BE2C (cell line): Measurements from ENCODE around the gene ACSF2.

Source experiments
- DNase-seq: peaks from one replicate; pipeline ENCODE4 v3.0.0-alpha.2; 2020
- H3K27me3 ChIP-seq: fragments of 250-450 bp; sonication (Bioruptor Pico); 2 replicates; pipeline ENCODE4 v1.5.1; 2020; ENCODE audit warnings: mild to moderate bottlenecking
- H3K36me3 ChIP-seq: fragments of 250-450 bp; sonication (Bioruptor Pico); 2 replicates; pipeline ENCODE4 v1.5.1; 2020; ENCODE audit warnings: mild to moderate bottlenecking
- H3K4me1 ChIP-seq: fragments of 250-450 bp; sonication (Bioruptor Pico); 2 replicates; pipeline ENCODE4 v1.5.1; 2020
- H3K4me3 ChIP-seq: 2 replicates; pipeline ENCODE4 v1.5.1; 2011; ENCODE audit warnings: low read depth, low read length
- H3K9me3 ChIP-seq: fragments of 250-450 bp; sonication (Bioruptor Pico); 2 replicates; pipeline ENCODE4 v1.5.1; 2020
- CTCF ChIP-seq: IDR thresholded peaks from 2 replicates; pipeline ENCODE4 v1.5.1; 2012; ENCODE audit warnings: mild to moderate bottlenecking, low read depth, low read length

ACSF2 gene

GRCh38 chr17:50458701-50459676, 33.0 kb downstream of the ACSF2 start:
- Histone ChIP-seq H3K36me3 (no peaks in the 10 kb centered on the region), H3K4me1 (no peaks in the 10 kb centered on the region; the same call in 1 of the 2 replicates), H3K9me3 (no peaks in the 10 kb centered on the region), H3K27me3 (no peaks in the 10 kb centered on the region), H3K4me3 (no peak overlapping the region)
- no peak for TF ChIP-seq CTCF
- no peak for DNase-seq

- H3K27me3 ChIP-seq: no peaks in the 10 kb centered on the region
- no peaks in the 10 kb centered on the region; the same call in 1 of the 2 replicates for H3K4me1 ChIP-seq
- TF ChIP-seq CTCF: no peak
- H3K9me3 ChIP-seq: no peaks in the 10 kb centered on the region
- DNase-seq: no peak
- no peaks in the 10 kb centered on the region for H3K36me3 ChIP-seq
- H3K4me3 ChIP-seq: no peak overlapping the region
Measured at GRCh38 chr17:50459756-50460155, 33.7 kb downstream of the ACSF2 start.

GRCh38 chr17:50460831-50461526, 35.0 kb downstream of the ACSF2 start:
- Histone ChIP-seq H3K4me1 (no peaks in the 10 kb centered on the region; the same call in 1 of the 2 replicates), H3K36me3 (no peaks in the 10 kb centered on the region), H3K27me3 (no peaks in the 10 kb centered on the region), H3K4me3 (no peak overlapping the region), H3K9me3 (no peaks in the 10 kb centered on the region)
- TF ChIP-seq CTCF: no peak
- DNase-seq: no peak

- TF ChIP-seq CTCF: no peak
- DNase-seq: no peak
- H3K27me3 ChIP-seq: peaks cover 5% of the 10 kb centered on the region
- H3K36me3 ChIP-seq: no peaks in the 10 kb centered on the region
- H3K4me1 ChIP-seq: no peaks in the 10 kb centered on the region; the same call in 1 of the 2 replicates
- no peaks in the 10 kb centered on the region for H3K9me3 ChIP-seq
- H3K4me3 ChIP-seq: no peak overlapping the region
Measured at GRCh38 chr17:50461550-50462132, 35.6 kb downstream of the ACSF2 start.

- Histone ChIP-seq H3K4me3 (no peak overlapping the region), H3K9me3 (no peaks in the 10 kb centered on the region), H3K36me3 (no peaks in the 10 kb centered on the region), H3K27me3 (peaks cover 10% of the 10 kb centered on the region), H3K4me1 (no peaks in the 10 kb centered on the region; the same call in 1 of the 2 replicates)
- DNase-seq: no peak
- no peak for TF ChIP-seq CTCF
Measured at GRCh38 chr17:50462446-50462845, 36.4 kb downstream of the ACSF2 start.
